ENCODE data around the gene MMP13. TPM values are rescaled to one million over a fixed set of nuclear protein-coding genes. Genes with fewer than 3 reads are reported as not detected.

MMP13 gene
- polyA plus RNA-seq, 2 of the 4 experiments (the other 2 are of a cell fraction) = not detected

GRCh38 chr11:102926517-102926916, 29.0 kb downstream of the MMP13 start:
- H3K4me1 ChIP-seq = no peaks in the 10 kb centered on the region
- ChIA-PET CTCF (interaction anchor here (1.6 to 6.5 kb wide), 3 partner anchors 15 to 119 kb away, joined by 3 to 38 read pairs (median 9); no protein-coding TSS in a partner anchor), POLR2A (no interaction called here)
- TF ChIP-seq, protein P1, sequence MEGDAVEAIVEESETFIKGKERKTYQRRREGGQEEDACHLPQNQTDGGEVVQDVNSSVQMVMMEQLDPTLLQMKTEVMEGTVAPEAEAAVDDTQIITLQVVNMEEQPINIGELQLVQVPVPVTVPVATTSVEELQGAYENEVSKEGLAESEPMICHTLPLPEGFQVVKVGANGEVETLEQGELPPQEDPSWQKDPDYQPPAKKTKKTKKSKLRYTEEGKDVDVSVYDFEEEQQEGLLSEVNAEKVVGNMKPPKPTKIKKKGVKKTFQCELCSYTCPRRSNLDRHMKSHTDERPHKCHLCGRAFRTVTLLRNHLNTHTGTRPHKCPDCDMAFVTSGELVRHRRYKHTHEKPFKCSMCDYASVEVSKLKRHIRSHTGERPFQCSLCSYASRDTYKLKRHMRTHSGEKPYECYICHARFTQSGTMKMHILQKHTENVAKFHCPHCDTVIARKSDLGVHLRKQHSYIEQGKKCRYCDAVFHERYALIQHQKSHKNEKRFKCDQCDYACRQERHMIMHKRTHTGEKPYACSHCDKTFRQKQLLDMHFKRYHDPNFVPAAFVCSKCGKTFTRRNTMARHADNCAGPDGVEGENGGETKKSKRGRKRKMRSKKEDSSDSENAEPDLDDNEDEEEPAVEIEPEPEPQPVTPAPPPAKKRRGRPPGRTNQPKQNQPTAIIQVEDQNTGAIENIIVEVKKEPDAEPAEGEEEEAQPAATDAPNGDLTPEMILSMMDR (IDR thresholded peaks at IDR 0.05) = no peak
- TF ChIP-seq CHD4 (IDR thresholded peaks at IDR 0.05; ENCODE audit: borderline replicate concordance) (no peak), JUN (IDR thresholded peaks at IDR 0.05) (no peak), EHF (CRISPR knock-in tag; IDR thresholded peaks at IDR 0.05) (no peak), POLR2AphosphoS2 (conservative IDR thresholded peaks at IDR 0.05; ENCODE audit: low read length) (no peak), HDAC2 (IDR thresholded peaks at IDR 0.05) (no peak), HES2 (IDR thresholded peaks at IDR 0.05) (no peak), EHMT2 (IDR thresholded peaks at IDR 0.05; ENCODE audit: low read depth) (no peak), RFX5 (IDR thresholded peaks at IDR 0.05) (no peak), FOXS1 (CRISPR knock-in tag; IDR thresholded peaks at IDR 0.05) (no peak), CEBPB (IDR thresholded peaks at IDR 0.05) (no peak), TFCP2L1 (CRISPR knock-in tag; IDR thresholded peaks at IDR 0.05) (no peak), BCL3 (IDR thresholded peaks at IDR 0.05) (no peak), ZSCAN20 (CRISPR knock-in tag; IDR thresholded peaks at IDR 0.05) (no peak), NPAS2 (CRISPR knock-in tag; IDR thresholded peaks at IDR 0.05; ENCODE audit: borderline replicate concordance) (no peak), FOSB (CRISPR knock-in tag; IDR thresholded peaks at IDR 0.05) (no peak)
- TF ChIP-seq, protein P2, sequence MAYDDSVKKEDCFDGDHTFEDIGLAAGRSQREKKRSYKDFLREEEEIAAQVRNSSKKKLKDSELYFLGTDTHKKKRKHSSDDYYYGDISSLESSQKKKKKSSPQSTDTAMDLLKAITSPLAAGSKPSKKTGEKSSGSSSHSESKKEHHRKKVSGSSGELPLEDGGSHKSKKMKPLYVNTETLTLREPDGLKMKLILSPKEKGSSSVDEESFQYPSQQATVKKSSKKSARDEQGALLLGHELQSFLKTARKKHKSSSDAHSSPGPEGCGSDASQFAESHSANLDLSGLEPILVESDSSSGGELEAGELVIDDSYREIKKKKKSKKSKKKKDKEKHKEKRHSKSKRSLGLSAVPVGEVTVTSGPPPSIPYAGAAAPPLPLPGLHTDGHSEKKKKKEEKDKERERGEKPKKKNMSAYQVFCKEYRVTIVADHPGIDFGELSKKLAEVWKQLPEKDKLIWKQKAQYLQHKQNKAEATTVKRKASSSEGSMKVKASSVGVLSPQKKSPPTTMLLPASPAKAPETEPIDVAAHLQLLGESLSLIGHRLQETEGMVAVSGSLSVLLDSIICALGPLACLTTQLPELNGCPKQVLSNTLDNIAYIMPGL (CRISPR knock-in tag; IDR thresholded peaks at IDR 0.05; ENCODE audit: borderline replicate concordance) = no peak
- TF ChIP-seq, protein P3, sequence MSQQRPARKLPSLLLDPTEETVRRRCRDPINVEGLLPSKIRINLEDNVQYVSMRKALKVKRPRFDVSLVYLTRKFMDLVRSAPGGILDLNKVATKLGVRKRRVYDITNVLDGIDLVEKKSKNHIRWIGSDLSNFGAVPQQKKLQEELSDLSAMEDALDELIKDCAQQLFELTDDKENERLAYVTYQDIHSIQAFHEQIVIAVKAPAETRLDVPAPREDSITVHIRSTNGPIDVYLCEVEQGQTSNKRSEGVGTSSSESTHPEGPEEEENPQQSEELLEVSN (IDR thresholded peaks at IDR 0.05; ENCODE audit: borderline replicate concordance, low read depth) = no peak
- H3K4me2 ChIP-seq = no peak overlapping the region
- ATAC-seq (no peak), FAIRE-seq (no peak), DNase-seq (ENCODE audit: low read depth in 1 of 2, low spot score in 1 of 2) (no peak)
- H3K4me3 ChIP-seq = no peak overlapping the region
- no peak overlapping the region for H3K27ac ChIP-seq
- H3K9me3 ChIP-seq = no peaks in the 10 kb centered on the region

- TF ChIP-seq JUNB (IDR thresholded peaks at IDR 0.05) (no peak), CHD4 (IDR thresholded peaks at IDR 0.05; ENCODE audit: borderline replicate concordance) (no peak)
Observed at GRCh38 chr11:102925988-102926387, 29.5 kb downstream of the MMP13 start.

More at GRCh38 chr11:102925988-102926387, 29.5 kb downstream of the MMP13 start:
- FAIRE-seq = no peak
- Histone ChIP-seq H3K27ac (no peak overlapping the region), H3K9me3 (no peaks in the 10 kb centered on the region), H3K4me1 (no peaks in the 10 kb centered on the region), H3K4me2 (no peak overlapping the region), H3K4me3 (no peak overlapping the region)
- DNase-seq (ENCODE audit: low read depth in 1 of 2, low spot score in 1 of 2) = no peak
- CTCF ChIA-PET = interaction anchor here (1.6 to 2.9 kb wide), 2 partner anchors 114 to 118 kb away, joined by 3 to 9 read pairs; no protein-coding TSS in a partner anchor
- no peak for ATAC-seq
- POLR2A ChIA-PET = no interaction called here
- 90% methylated on average over 3 of the region's 3 CpGs for WGBS (ENCODE audit: missing lambda C conversion rate)
